Measurements from ENCODE around the gene PRKCD.

The PRKCD gene

DNA sequence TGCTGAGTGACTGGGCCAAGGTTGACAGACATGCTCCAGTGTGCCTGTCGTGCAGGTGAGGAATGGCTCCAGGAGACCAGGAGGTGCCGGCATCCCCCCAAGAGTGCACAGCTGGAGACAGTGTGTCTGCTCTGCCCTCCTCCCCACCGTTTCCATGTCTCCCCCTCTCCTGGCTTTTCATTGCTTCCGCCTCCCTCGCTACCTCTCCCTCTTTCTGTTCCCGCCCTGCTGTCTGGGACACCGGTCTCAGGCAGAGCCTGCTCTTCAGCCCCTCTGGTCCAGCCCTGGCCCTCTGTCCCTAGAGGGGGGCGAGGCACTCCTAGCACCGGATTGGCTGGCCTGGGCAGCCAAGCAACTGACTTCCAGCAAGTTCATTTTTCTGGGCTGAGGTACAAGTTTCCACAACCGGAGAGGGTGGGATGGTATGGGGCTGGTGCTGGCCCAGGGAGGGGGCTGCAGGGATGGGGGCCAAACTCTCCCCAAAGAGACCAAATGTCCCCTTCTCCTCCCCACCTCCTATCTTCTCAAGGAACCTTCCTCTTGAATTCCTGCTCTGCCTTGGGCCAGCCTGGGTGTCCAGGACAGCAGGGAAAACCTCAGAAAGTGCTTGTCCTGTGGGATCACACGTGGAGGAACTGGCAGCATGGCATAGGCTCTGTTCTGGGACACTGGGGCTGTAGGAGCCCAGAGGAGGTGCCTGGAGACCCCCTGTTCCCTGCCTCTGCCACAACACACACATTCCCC is 32.6 kb downstream of the PRKCD start:
- DNase-seq = no peak

DNA sequence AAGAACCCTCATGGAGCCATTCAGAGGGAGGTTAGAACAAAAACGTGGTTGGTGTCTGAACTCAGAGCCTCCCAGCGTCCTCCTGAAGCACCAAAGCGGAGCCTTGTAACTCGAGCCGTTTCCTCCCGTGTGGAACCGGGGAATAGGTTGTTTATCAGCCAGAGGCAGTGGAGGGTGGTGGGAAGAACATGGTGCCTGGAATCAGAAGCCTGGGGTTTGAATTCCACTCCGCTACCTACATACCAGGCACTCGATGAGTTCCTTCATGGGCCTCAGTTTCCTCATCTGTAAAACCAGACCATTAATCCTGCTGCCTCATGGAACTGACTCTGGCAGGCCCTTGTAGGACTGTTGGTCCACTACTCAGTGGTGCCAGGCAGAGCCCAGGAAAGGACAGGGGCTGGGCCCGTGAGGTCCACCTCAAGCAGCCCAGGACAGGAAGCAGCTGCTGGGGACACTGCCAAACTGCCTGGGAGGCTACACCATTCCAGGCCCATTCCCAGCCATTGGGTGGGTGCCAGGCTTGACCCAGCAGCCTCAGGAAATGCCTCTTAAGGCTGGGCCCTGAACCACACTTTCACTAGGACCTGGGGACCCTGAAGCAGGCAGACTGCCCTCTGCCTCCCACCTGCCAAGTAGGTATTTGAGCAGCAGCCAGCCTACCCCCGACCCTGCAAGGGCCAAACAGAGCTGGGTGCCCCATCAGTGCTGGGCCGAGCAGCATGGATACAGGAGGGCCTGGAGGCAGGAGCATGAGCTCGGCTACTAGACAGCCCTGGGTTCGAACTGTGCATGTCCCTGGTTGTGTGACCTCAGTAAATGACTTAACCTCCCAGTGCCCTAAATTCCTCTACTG is 33.4 kb downstream of the PRKCD start:
- no peak for DNase-seq

DNA sequence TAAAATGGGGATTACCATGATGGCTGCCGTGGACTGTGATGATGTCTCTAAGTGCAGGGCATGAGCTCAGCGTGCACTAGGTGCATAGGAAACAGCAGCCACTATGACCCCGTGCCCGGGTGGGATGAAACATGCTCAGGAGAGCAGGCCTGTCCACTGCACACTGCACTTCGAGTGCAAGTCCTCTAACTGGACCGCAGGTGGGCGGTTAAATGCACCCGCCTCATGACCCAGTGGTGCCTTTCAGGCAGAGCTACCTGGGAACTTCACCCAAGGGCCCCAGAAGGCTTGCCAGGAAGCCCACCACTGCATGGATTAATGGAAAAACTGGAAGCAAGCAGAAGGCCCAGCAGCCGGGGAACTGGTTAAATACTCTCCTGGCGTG is 34.0 kb downstream of the PRKCD start:
- DNase-seq = no peak

DNA sequence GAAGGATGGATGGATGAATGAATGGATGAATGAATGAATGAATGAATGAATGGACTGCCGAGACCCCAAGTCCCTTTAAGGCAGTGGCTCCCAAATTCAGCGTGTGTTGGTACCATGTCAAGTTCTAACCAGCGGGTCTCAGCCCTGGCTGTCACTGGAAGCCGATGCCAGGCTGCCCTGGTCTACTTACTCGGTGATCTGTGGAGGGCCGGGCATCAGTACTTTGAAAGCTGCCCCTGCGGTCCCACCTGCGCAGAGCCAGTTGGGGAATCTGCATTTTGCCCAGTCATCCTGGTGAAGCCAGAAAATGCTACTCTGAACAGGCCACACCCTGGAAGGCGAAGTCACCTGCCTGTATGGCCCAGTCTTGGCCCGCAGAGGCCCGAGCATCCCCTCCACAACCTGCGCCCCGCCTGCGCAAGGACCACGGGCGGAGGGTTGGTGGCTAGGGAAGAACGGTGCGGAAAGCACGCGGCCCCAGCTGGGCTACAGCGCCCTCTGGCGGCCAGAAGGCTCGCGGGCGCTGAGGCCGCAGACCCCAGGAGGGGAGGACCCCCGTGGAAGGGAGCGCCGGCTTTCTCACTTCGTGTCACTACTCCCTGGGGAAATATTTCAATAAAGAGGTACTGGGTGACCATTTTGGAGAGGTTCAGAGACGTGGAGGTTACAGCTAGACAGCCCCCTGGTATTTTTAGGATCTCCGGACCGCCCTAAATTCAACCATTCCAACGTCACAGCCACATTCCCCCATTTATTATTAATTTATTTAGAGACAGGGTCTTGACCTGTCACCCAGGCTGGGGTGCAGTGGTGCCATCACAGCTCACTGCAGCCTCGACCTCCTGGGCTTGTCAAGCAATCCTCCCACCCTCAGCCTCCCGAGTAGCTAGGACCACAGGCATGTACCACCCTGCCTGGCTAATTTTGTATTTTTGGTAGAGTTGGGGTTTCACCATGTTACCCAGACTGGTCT is 34.9 kb downstream of the PRKCD start:
- DNase-seq = peak; percentile 51 to 57

DNA sequence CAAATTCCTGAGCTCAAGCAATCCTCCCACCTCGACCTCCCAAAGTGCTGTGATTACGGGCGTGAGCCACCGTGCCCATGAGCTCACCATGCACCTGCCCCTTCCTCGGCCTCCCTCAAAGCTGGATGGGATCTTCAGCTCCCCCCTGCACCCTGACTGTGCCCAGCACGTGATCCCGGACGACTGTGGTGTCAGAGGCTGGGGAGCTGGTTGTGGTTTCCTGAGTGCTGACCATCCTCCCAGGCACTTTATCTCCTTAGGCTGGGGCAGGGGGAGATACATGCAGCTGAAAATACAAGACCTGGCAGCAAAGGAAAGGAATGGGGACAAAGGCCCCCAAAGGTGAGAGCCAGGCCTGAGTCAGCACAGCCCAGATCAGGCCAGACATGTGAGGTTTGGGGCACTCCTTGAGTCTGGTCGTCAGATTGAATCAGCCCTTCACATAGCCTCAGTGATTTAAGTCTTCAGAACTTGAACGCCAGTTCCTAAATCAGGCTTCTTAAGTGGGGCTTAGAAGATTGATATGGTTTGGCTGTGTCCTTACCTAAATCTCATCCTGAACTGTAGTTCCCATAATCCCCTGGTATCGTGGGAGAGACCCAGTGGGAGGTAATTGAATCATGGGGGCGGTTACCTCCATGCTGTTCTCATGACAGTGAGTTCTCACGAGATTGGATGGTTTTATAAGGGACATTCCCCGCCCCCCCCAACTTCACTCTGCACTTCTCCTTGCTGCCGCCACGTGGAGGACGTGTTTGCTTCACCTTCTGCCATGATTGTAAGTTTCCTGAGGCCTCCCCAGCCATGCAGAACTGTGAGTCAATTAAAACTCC is 35.8 kb downstream of the PRKCD start:
- DNase-seq = peak; percentile 40 to 68

DNA sequence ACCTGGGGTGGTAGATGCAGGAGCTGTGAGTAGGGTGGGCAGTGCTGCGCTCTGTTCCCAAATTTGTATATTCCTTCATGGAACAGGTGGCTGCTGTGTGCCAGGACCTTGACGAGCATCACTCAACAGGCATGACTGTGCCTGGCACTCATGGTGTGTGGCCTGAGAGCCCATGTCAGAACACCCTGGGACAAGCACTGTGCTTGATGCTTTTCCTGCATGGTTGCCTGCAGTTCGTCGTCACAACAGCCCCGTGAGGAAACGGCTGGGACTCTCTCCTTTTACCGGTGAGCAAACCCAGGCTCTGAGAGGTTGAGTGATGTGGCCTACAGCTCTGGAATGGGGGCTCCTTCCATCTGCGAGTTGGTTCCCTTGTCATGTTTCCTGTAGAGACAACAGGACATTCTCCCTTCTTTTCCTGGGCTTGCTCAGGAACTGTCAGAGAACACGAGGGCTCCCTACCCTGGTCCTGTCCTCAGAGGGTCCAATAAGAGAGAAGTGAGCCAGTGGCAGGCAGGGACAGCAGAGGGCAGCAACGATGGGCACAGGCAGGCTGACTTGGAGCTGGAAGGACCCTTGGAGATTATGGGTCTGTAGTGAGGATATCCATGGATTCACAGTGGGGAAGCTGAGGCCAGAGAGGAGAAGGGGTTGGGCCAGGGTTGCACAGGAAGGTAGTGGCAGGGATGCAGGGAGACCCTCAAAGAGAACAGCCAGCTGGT is 37.4 kb downstream of the PRKCD start:
- no peak for DNase-seq

DNA sequence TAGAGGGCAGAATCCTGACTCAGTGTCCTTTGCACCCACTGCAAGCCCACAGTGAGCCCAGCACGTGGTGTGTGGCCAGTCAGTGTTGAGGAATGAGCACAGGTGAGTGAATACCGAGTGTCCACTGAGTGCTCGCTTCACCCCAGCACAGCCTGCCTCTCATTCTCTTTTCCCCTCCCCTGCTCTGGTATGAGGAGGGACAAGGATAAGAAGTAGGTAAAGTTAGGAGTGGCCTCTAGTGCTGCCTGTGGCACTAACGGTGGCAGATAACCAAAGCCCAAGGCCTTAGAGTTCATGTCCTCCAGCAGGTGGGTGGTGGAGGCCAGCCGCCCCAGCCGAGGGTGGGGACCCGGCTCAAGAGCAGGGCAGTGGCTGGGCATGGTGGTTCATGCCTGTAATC is 38.0 kb downstream of the PRKCD start:
- DNase-seq = no peak

DNA sequence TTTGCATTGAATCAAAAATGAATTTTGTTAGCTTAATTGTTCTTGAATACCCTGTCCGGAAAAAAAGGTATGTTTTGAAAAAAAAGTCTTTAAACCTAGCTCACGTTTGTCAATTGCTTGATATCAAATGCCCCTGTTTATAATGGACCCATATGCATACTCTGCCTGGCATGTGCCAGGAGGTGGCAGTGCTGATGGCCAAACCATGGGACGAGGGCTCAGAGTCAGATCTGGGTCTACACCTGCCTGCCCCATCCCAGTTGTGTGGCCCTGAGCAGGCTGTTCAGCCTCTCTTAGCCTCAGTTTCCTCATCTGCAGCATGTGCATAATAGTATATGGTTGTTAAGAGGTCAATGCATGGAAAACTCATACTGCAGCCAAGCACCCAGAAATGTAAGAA is 38.8 kb downstream of the PRKCD start:
- DNase-seq = no peak

DNA sequence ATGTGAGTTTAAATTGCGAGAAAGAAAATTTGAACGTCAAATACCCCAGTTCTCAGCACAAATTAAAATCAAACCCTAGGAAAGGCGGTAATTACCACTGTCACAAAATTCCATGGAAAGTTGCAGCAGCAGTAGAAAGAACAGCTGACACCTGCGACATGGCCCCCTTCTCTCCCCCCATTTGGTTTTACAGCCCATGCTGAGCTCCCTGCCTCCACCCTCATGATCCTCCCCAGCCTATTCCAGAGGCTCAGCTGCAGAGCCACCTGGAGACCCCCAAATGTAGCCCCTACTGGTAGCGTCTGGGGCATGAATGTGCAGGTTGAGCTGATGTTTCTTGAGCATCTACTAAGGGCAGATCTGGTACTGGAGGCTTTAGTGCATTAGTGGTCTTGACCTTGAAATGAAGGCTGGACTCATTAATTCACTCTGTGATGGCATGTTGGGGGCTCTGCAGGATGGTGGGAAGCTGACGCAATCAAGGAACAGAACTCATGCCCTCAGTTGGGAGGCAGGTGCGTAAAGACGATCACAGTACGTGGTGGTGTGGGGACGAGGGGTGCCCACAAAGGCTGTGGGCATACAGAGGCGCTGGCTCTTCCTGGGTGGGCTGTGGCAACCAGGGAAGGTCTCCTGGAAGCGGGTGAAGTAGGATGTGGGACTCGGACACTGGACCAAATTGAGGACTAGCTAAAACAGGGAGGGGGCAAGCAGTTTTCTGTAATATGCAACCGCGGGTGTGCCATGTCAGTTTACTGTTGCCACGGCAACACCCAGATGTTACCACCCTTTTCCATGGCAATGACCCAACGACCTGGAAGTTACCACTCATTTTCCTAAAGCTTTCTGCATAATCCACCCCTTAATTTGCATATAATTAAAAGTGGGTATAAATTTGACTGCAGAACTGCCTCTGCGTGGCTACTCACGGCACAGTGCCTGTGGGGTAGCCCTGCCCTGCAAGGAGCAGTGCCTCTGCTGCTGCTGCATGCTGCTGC is 39.8 kb downstream of the PRKCD start:
- DNase-seq = no peak

DNA sequence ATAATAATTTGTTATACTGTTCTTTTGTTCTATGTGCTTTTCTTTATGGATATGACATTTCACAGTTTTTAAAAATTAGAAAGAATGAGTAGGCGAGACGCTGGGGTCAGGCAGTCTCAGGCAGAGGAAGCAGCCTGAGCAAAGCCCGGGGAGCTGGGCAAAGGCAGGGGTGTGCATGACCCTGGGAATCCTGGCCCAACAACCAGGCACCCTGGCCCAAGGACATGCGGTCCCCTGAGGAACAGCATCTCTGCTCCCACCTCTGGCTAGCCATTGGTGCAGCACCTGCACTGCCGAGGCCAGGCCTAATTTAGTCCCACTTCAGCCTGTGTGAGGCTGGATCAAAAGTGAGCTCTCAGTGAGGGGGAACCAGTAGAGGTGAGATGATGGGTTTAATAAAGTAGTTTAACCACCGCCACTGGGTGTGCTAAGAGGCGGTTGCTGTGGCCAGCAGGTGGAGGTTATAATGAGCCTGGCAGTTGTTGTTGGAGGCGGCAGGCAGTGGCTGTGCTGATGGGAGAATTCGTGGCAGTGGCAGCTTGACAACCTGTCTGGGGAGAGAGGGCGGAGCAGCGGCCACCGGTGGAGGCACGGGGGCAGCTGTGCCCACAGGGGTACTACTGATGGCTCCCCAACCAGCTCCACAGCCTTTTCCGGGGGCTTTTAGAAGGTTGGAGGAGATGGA is 41.5 kb downstream of the PRKCD start:
- DNase-seq = no peak

DNA sequence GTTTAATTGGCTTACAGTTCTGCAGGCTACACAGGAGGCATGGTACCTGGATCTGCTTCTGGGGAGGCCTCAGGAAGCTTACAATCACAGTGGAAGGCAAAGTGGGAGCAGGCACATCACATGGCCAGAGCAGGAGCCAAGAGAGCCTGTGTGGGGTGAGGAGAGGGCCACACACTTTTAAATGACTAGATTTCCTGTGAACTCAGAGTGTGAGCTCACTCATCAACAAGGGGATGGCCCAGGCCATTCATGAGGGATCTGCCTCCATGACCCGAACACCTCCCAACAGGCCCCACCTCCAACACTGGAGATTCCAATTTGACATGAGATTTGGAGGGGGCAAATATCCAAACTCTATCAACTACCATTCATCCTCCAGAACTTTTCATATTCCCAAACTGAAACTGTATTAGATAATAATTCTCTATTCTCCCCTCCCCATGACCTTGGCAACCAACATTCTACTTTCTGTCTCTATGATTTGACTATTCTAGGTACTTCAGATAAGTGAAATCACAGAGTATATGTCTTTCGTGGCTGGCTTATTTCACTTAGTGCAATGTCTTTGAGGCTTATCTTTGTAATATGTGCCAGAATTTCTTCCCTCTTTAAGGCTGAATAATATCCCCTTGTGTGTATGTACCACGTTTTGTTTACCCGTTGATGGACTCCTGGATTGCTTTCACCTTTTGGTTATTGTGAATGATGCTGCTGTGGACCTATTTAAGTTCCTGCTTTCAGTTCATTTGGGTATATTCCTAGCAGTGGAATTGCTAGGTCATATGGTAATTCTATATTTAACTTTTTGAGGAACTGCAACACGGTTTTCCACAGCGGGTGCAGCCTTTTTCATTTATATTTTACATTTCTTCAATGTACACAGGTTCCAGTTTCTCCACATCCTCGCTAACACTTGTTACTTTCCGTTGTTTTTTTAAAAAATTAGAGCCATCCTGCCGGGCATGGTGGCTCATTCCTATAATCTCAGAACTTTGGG is 51.0 kb downstream of the PRKCD start:
- no peak for DNase-seq

DNA sequence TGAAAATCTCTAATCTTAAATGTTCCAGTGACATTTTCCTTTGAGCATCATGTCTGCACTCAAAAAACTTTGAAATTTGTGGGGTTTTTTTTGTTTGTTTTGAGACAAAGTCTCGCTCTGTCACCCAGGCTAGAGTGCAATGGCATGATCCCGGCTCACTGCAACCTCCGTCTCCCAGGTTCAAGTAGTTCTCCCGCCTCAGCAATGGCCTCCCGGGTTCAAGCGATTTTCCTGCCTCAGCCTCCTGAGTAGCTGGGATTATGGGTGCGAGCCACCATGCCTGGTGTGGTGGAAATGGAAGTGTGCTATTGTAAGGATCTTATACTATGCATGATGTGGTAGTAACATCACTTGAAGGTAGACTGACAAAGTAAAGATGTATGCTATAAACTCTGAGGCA is 52.3 kb downstream of the PRKCD start:
- no peak for DNase-seq

DNA sequence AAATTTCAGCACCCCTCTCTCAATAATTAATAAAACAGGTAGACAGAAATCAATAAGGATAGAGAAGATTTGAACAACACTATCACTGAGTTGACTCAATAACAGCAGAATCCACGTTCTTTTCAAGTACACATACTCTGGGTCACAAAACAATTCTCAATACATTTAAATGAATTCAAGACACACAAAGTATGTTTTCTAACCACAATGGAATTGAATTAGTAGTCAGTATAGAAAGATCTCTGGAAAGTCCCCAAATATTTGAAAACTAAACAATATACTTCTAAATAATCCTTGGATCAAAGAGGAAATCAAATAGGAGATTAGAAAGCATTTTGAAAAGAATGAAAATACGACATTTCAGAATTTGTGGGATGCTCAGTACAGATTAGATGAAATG is 54.8 kb downstream of the PRKCD start:
- DNase-seq = no peak

DNA sequence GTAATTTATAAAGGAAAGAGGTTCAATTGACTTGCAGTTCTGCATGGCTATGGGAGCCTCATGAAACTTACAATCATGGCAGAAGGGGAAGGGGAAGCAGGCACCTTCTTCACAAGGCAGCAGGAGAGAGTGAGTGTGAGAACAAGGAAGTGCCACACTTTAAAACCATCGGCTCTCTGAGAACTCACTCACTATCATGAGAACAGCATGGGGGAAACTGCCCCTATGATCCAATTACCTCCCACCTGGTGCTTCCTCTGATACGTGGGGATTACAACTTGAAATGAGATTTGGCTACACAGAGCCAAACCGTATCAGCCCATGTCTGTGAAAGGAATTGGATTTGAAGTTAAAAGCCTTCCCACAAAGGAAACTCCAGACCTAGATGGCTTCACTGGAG is 55.7 kb downstream of the PRKCD start:
- DNase-seq = no peak

DNA sequence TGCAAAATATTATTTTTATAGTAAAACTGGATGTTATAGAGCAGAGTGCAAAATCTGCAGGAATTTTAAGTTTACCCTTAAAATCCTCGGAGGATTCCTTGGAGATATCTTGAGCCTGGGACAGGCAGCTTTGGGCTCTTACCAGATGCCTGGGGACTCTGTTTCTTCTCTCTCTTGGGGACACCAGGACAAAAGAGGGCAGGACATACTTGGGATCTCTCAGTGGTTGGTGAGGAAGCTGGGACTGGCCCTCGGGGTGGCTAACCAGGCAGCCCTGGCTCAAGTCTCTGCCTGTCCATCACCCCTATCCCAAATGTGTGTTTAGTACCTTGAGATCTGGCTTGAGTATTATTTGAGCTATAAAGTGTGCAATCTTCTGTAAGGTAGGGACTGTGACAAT is 56.2 kb downstream of the PRKCD start:
- DNase-seq = no peak

DNA sequence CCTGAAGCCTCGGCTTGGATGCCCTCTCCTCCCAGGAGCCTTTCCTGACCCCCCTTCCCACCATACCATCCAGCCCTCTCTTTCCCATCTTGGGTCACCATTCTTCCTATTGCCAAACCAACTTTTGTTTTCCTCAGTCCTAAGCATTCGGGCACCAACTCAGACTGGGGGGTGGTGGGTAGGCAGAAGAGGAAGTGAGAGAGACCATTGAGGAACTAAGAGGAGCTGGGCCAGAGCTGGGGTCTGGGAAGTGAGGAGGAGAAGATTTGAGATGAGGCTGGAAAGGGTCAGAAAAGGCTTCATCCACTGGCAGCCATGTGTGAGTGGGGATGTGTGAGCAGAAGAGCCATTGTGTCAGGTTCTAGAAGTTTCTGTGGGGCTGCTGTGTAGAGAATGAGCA is 57.1 kb downstream of the PRKCD start:
- DNase-seq = no peak

DNA sequence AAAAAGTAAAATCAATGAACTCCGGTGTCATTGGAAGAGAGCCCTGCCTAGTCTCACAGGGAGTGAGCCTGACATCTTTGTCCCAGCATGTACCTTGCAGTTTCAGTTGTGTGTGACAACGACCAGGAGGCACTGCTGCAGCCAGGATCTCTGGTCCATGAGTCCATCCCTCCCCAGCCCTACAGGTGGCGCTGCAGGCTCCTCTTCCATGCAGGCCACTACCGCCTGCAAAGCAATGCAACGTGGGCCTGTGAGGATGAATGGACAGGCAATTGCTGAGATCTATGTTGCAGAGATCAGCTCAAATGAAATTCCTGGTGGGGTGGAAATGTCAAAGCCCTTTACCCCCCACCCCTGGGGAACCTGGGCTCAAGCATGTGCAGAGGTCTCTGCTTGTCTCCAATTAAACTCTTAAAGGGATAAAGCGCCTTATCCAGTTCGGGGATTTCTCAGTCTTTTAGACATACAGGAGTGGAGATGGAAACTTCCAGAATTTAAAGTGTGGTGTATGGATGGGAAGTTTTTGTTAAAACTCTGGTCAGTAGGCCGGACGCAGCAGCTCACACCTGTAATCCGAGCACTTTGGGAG is 59.0 kb downstream of the PRKCD start:
- DNase-seq = peak; percentile 74 to 75

DNA sequence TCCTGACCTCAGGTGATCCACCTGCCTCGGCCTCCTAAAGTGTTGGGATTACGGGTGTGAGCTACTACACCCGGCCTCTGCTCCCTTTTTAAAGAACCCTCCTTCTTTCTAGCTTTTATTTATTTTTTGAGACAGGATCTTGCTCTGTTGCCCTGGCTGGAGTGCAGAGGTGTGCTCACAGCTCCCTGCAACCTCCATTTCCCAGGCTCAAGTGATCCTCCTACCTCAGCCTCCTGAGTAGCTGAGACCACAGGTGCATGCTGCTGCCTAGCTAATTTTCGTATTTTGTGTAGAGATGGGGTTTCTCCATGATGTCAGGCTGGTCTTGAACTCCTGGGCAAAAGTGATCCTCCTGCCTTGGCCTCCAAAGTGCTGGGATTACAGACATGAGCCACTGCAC is 60.3 kb downstream of the PRKCD start:
- DNase-seq = no peak

All from CD4-positive, alpha-beta T cell treated with Interleukin-1 beta for 1 hour (primary cell).